Type B pancreatic cell (in vitro differentiated cells): ENCODE data around the gene IGFBP6. TPM values are rescaled to one million over a fixed set of nuclear protein-coding genes. Genes with fewer than 3 reads are reported as not detected.

ENCODE experiments used
- DNase-seq: peaks from one replicate; pipeline ENCODE4 v3.0.0; 2021; ENCODE audit warnings: mixed read lengths; ENCODE audit not compliant: unreplicated experiment; ENCODE audit errors: extremely low spot score
- H3K27ac Mint-ChIP-seq: 2 replicates; pipeline ENCODE4 v1.8.0; 2021; ENCODE audit warnings: mild to moderate bottlenecking, mixed read lengths
- H3K27me3 Mint-ChIP-seq: 2 replicates; pipeline ENCODE4 v1.8.0; 2021; ENCODE audit warnings: mixed read lengths
- H3K36me3 Mint-ChIP-seq: 2 replicates; pipeline ENCODE4 v1.8.0; 2021; ENCODE audit warnings: mixed read lengths
- H3K4me1 Mint-ChIP-seq: one replicate; pipeline ENCODE4 v1.8.0; 2021; ENCODE audit warnings: mixed read lengths; ENCODE audit not compliant: unreplicated experiment
- H3K4me3 Mint-ChIP-seq: 2 replicates; pipeline ENCODE4 v1.8.0; 2021; ENCODE audit warnings: mild to moderate bottlenecking, mixed read lengths
- H3K9me3 Mint-ChIP-seq: 2 replicates; pipeline ENCODE4 v1.8.0; 2021; ENCODE audit warnings: mixed read lengths
- CTCF ChIP-seq: fragments of 200-600 bp; sonication (generic); conservative IDR thresholded peaks from 2 replicates; pipeline ENCODE4 v1.5.0; 2021; ENCODE audit warnings: antibody characterized with exemption, mild to moderate bottlenecking
- long read RNA-seq: library from polyadenylated mRNA; unstranded; transcript quantifications from one replicate; pipeline ENCODE4 v2.0.0, GENCODE V29; 2020
- total RNA-seq: library from RNA; stranded (reverse); gene quantifications from 2 replicates; pipeline ENCODE4 v1.2.1, GENCODE V29; 2021; ENCODE audit warnings: low replicate concordance

The IGFBP6 gene, protein sequence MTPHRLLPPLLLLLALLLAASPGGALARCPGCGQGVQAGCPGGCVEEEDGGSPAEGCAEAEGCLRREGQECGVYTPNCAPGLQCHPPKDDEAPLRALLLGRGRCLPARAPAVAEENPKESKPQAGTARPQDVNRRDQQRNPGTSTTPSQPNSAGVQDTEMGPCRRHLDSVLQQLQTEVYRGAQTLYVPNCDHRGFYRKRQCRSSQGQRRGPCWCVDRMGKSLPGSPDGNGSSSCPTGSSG
- total RNA-seq, result 25.1 and 40.3 TPM in 2 replicates
- long read RNA-seq, partial matches to known transcripts, result 1 of 1 reads
- long read RNA-seq, other reads (novel, unspliced or antisense), result 0 of 1 reads

DNA sequence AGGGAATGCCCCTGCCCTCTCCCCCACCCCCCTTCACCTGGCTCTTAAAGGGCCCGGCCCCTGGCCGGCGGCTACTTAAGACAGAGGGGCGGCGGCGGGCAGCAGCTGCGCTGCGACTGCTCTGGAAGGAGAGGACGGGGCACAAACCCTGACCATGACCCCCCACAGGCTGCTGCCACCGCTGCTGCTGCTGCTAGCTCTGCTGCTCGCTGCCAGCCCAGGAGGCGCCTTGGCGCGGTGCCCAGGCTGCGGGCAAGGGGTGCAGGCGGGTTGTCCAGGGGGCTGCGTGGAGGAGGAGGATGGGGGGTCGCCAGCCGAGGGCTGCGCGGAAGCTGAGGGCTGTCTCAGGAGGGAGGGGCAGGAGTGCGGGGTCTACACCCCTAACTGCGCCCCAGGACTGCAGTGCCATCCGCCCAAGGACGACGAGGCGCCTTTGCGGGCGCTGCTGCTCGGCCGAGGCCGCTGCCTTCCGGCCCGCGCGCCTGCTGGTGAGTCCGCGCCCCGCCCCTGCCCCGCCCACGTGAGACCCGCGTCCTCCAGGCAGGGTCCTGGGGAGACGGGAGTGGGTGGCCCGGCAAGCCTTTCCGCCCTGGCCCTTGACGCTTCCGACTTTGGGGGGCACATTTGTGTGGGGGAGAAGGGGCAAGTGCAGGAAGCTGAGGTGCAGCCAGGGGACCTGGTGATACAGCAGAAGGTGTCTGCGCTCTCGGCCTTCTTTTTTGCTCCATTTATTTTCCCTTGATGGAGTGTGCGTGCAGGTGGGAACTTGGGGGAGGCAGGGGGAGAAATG is at the start of gene IGFBP6:
TSS of gene IGFBP6 (plus strand) at position 104 of the 790 bp plus-strand sequence. CDS start at position 155, 51 bp downstream.
- peak; percentile 47 for TF ChIP-seq CTCF
- peak within 1 kb of the TSS; percentile 92 for H3K4me3 Mint-ChIP-seq
- H3K4me1 Mint-ChIP-seq, result peaks cover 36% of the 10 kb centered on the region
- H3K36me3 Mint-ChIP-seq, result no peaks in the 10 kb centered on the region
- peaks cover 30% of the 10 kb centered on the region for H3K27me3 Mint-ChIP-seq
- peak within 1 kb of the TSS; percentile 92 for H3K27ac Mint-ChIP-seq
- H3K9me3 Mint-ChIP-seq, result no peaks in the 10 kb centered on the region
- no peak for DNase-seq

- peak; percentile 70 for DNase-seq
These were observed 49.3 kb upstream of the IGFBP6 start for GRCh38 chr12:53048033-53048779.

DNA sequence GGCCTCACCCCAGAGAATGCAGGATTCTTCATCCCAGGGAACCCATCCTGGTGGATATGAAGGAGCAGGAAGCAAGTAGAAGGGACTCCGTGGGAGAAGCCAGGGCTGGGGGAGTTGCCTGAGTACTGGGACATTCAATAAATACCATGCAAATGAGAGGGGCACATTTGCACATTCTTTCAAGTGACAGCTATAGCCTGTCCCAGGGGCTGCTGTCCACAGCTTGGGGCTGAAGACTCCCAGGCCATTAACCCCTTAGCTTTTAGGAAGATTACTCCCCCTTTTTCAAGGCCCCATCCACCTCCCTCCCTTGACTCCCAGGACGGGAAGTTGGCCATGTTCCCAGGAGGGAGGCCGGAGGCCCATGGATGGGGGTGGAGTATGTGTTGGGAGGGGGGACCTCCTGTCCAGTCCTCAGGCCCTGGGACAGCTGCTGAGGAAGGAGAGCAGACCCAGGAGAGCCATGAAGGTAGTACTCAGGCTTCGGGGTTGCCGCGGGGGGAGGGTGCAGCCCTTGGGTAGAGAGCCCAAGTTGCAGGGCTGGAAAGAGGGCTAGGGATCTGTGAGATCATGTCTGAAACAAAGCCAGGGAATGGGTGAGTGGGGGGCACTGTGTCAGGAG is 48.6 kb upstream of the IGFBP6 start:
- H3K4me1 Mint-ChIP-seq, result peaks cover 51% of the 10 kb centered on the region
- no peak for DNase-seq
- H3K27ac Mint-ChIP-seq, result peak overlapping the region; percentile 76
- no peak for TF ChIP-seq CTCF
- peak overlapping the region; percentile 77 for H3K4me3 Mint-ChIP-seq
- H3K36me3 Mint-ChIP-seq, result no peaks in the 10 kb centered on the region
- H3K9me3 Mint-ChIP-seq, result no peaks in the 10 kb centered on the region
- H3K27me3 Mint-ChIP-seq, result no peaks in the 10 kb centered on the region

More at GRCh38 chr12:53048033-53048779, 49.3 kb upstream of the IGFBP6 start:
- Mint-ChIP-seq H3K27ac (peak overlapping the region; percentile 81), H3K4me3 (peak overlapping the region; percentile 74), H3K9me3 (no peaks in the 10 kb centered on the region), H3K36me3 (no peaks in the 10 kb centered on the region), H3K4me1 (peaks cover 52% of the 10 kb centered on the region), H3K27me3 (no peaks in the 10 kb centered on the region)
- TF ChIP-seq CTCF, result no peak

DNA sequence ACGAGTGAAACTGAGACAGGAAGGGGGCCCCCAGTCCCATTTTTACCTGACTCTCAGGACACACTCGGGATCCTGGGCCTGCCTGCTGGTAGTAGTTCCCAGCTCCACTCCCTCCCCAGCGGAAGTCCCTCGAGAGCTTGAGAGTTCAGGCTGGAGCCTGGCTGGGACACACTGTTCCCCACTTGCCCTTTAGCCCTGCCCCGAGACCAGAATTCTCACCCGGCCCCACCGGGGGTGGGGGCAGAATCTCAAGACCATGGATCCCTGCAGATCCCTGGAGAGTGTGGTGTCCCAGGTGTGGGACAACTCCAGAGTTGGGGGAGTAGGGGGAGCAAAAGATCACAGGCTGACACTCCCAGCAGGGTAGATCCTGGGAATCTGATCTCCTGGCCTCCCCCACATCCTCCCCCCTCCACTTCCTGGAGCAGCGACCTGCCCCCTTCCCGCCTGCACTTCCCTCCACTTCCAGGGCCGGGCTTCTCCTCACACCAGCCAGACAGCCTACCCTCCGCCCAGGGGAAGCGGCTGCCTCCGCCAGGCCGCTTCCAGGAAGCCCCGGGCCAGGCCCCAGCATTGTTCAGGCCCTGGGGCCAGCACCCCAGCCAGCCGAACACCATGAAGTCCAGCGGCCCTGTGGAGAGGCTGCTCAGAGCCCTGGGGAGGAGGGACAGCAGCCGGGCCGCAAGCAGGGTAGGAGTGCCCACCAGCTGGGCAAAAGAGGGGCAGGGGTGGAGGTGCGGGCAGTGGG is 47.7 kb upstream of the IGFBP6 start, which contains the start of gene TNS2:
TSS of gene TNS2 (plus strand) at position 495 of the 748 bp plus-strand sequence. CDS start at position 616, 121 bp downstream.
- H3K4me3 Mint-ChIP-seq, result peak within 1 kb of the TSS; percentile 77

More for the DNA sequence above, 47.7 kb upstream of the IGFBP6 start, which contains the start of gene TNS2:
- Mint-ChIP-seq H3K9me3 (no peaks in the 10 kb centered on the region), H3K27me3 (no peaks in the 10 kb centered on the region), H3K4me1 (peaks cover 47% of the 10 kb centered on the region), H3K27ac (peak within 1 kb of the TSS; percentile 76), H3K36me3 (no peaks in the 10 kb centered on the region)
- no peak for TF ChIP-seq CTCF
- no peak for DNase-seq
